Measurements from ENCODE around the gene LBHD1.

The LBHD1 gene

GRCh38 chr11:62671608-62672389 lies at the start of gene LBHD1, which contains the start of gene UQCC3:
TSS of gene LBHD1 (minus strand) at chr11:62672267. CDS start at chr11:62670031, 2,236 bp downstream.
TSS of gene UQCC3 (plus strand) at chr11:62671673. CDS start at chr11:62671746, 73 bp downstream.
- TF ChIP-seq CTCF (conservative IDR thresholded peaks at IDR 0.05; ENCODE audit: low read depth): no peak
- POLR2A ChIA-PET (ENCODE audit: low non-redundant PET): interaction anchor here (0.9 to 1.5 kb wide), 3 partner anchors 50 to 98 kb away, joined by 4 to 7 read pairs (median 4); partner anchors contain the start of genes B3GAT3, EEF1G and ZBTB3
- peak within 1 kb of the TSS; percentile 94 for H3K27ac ChIP-seq
- CTCF ChIA-PET: interaction anchor here (0.6 to 1.1 kb wide), 3 partner anchors 37 to 529 kb away, joined by 3 to 4 read pairs (median 3); no protein-coding TSS in a partner anchor
- peak; percentile 80 for DNase-seq (ENCODE audit: low spot score)

GRCh38 chr11:62719302-62719978 lies 47.4 kb upstream of the LBHD1 start:
- ChIA-PET POLR2A (ENCODE audit: low non-redundant PET) (no interaction called here), CTCF (interaction anchor here (0.5 kb wide), 1 partner anchor 12 kb away, joined by 3 read pairs; no protein-coding TSS in a partner anchor)
- no peak for DNase-seq (ENCODE audit: low spot score)
- TF ChIP-seq CTCF (conservative IDR thresholded peaks at IDR 0.05; ENCODE audit: low read depth): no peak
- peak overlapping the region; percentile 16 for H3K27ac ChIP-seq

GRCh38 chr11:62716816-62717215 lies 44.7 kb upstream of the LBHD1 start:
- TF ChIP-seq CTCF (conservative IDR thresholded peaks at IDR 0.05; ENCODE audit: low read depth): no peak
- ChIA-PET CTCF (interaction anchor here (0.6 kb wide), 1 partner anchor 75 kb away, joined by 4 read pairs; no protein-coding TSS in a partner anchor), POLR2A (ENCODE audit: low non-redundant PET) (no interaction called here)
- DNase-seq (ENCODE audit: low spot score): no peak
- peak overlapping the region; percentile 31; the same call in 1 of the 2 replicates for H3K27ac ChIP-seq

GRCh38 chr11:62716206-62716605 lies 44.1 kb upstream of the LBHD1 start:
- POLR2A ChIA-PET (ENCODE audit: low non-redundant PET): no interaction called here
- no peak for DNase-seq (ENCODE audit: low spot score)
- H3K27ac ChIP-seq: no peak overlapping the region
- no peak for TF ChIP-seq CTCF (conservative IDR thresholded peaks at IDR 0.05; ENCODE audit: low read depth)
- CTCF ChIA-PET: no interaction called here

- POLR2A ChIA-PET (ENCODE audit: low non-redundant PET): no interaction called here
- H3K27ac ChIP-seq: peak overlapping the region; percentile 60
- CTCF ChIA-PET: interaction anchor here (0.6 to 1.0 kb wide), 2 partner anchors 10 to 1467 kb away, joined by 3 read pairs; no protein-coding TSS in a partner anchor
- no peak for TF ChIP-seq CTCF (conservative IDR thresholded peaks at IDR 0.05; ENCODE audit: low read depth)
- DNase-seq (ENCODE audit: low spot score): no peak
Measured at GRCh38 chr11:62715150-62716130, 43.4 kb upstream of the LBHD1 start.
